HG03565 (cell line): ENCODE measurements around the gene IFNK.

Experiments
- ATAC-seq: cut with Tn5 transposase; IDR thresholded peaks from one replicate; pipeline ENCODE4 v1.9.1; 2021; ENCODE audit warnings: mild to moderate bottlenecking, moderate library complexity; ENCODE audit not compliant: unreplicated experiment

Gene IFNK

DNA sequence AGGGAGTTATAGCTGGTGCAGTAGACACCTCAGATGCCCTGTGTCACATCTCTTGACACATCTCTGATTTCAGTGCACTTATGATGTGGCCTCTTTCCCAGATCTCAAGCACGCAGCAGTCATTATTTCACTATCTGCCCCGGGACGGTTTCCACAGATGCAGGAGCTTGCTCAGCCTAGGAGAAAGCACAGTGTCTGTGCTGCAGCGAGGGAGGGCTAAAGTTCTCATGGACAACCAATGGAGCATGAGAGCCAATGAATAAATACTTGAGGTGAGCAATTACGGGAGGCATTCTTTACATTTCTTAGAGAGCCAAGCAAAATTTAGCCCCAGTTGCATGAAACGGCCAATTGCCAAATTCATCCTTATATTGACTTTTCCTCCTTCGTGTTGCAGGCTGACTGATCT, 12.9 kb downstream of the IFNK start:
- no peak for ATAC-seq

DNA sequence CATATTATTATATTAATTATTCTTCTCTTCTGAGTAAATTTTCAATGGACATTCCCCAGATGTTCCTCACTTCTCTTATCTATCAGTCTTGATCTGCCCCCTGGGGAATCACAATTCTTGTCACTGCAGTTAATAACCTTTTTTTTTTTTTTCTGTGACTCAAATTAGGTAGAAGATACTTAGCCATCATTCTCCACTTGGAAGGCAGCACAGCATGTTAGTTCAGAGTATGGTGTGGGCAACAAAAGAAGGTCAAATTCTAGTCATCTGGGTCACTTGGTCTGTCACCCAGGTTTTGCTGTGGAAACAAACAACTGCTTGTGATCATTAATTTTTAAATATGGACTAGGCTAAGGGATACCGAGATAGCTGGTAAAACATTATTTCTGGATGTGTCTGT, 13.7 kb downstream of the IFNK start:
- no peak for ATAC-seq

GRCh38 chr9:27538647-27539046, 14.6 kb downstream of the IFNK start:
- ATAC-seq, result peak; percentile 29

DNA sequence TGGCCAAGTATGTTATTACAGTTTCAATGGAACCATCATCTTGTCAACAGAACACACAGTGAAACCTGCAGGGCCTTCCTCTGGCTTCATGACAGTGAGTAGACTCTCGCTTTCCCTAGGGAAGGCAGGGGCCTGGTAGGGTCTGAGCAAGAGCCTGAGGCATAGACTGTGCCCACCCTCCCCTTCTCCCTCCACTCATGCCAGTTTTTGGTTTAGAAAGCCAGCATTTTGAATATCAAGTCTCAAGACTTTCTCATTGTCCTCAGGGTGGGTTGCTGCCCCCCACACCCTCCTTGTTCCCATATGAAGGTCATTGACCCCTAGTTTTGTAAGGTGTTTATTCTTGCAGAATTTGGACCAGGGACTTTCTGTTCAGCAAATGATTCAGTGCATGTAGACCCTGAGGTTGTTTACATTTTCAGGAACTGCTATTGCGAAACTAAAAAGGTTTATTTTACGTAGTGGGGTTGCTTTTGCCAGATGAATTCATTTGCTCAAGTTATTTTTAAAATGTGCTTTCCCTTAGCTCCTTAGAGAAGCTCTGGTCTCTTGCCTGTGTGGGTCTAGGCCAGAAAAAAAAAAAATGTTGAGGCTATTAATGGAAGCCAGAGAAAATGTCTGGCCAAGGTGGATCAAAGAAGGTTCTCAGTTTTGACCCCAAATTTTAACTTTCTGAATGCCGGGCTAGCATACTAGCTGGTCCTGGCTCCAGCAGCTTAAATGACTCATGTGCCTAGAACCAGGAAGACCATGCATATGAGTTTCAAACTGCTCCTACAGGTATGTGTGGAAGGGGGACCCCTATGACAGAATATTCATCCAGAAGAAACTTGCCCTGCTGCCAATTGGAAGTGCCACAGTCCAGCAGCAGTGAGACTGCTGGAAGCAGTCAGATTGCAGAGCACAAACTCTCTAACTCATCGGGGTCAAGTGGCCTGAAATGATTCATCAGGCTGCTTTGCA, 15.7 kb downstream of the IFNK start:
- peak; percentile 27 for ATAC-seq

DNA sequence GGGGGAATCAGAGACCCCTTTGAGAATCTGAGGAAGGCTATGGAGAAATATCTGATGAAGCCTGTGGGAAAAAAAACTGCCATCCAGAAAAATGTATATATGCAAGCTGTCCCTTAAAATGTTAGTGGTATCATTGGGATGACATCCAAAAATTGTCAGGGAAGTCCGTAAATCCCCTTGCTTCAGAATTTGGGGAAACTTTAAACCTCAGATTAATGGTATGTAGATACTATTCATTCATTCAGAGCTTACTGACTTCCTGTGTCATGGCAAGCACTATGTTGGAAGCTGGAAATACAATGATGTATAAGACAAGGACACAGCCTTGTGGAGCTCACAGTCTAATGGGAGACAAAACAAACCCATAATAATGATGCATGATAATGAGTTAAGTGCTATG, 16.4 kb downstream of the IFNK start:
- ATAC-seq, result no peak

- ATAC-seq, result no peak
These were observed 17.6 kb downstream of the IFNK start for GRCh38 chr9:27541740-27542139.

DNA sequence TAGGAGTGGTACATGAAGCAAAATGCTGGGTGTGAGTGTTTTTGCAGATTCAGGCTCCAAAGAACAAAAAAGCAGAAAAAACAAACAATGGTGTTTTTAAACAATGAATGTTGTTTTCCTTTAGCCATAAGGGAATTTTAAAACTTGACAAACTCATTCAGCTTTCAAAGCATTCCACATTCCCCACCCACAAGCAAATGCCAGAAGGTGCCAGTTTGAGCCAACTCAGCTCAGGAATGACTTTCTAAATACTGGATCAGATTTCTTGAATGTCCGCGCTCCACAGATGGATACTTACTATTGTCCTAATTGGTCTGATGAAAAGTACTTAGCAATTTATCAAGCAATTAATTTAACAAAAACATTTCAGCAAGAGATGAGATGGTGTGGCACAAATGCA, 18.4 kb downstream of the IFNK start:
- ATAC-seq, result no peak

DNA sequence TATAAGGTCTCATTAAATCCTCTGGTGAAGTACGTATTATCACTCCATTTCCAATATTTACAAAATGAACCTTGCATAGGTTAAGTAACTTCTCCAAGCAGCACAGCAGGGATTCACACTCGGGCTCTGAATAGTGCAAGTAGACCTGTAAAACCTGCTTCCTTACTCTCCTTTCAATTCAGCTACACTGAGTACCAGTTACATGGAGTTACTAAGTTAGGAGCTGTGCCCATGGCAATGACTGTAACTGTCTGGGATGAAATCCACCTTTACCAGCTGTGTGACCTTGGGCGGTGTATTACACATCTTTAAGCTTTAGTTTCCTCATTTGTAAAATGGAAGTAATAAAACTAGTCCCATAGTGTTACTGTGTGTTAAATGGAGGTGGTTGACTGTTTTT, 21.4 kb downstream of the IFNK start:
- no peak for ATAC-seq

- no peak for ATAC-seq
These were observed 24.1 kb downstream of the IFNK start for GRCh38 chr9:27548055-27548741.

GRCh38 chr9:27549196-27549755, 25.2 kb downstream of the IFNK start:
- no peak for ATAC-seq

GRCh38 chr9:27554712-27555111, 30.6 kb downstream of the IFNK start:
- ATAC-seq, result no peak

DNA sequence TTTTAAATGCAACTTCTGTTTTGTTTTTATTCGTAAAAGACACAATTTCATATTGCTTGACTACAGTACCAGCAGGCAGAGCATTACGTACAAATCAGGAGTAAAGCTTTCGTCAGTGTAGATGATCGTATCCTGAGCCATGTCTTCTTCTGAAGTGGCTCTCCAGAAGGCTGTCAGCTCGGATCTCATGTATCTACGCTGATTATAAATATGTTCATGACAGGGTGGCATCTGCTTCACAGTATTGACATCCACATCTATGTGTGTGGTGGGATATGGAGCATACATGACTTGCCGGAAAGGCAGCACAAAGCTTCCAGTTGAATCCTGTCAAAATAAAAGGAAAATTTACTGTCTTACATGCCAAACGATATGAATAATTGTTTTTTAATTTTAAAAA, 32.4 kb downstream of the IFNK start:
- ATAC-seq, result no peak

DNA sequence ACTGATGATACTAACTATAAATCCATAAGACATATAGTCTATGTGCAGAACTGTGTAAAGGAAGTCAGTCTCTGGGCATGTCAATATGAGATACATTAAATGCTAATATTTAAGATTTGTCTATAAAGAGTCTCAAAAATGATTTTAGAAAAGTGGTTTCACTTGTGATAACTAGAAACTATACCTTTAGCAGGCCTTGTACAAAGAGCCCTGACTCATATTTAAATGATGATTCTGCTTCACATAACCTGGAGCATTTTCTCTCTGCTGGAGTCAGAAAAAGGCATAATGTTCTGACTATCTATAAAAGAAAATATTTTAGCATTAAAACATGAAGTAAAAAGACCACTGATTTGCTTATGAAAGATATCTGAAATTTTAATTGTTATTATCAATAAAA, 34.2 kb downstream of the IFNK start:
- ATAC-seq, result no peak

GRCh38 chr9:27560457-27560856, 36.4 kb downstream of the IFNK start:
- ATAC-seq, result no peak

GRCh38 chr9:27561685-27562084, 37.6 kb downstream of the IFNK start:
- ATAC-seq, result peak; percentile 50

DNA sequence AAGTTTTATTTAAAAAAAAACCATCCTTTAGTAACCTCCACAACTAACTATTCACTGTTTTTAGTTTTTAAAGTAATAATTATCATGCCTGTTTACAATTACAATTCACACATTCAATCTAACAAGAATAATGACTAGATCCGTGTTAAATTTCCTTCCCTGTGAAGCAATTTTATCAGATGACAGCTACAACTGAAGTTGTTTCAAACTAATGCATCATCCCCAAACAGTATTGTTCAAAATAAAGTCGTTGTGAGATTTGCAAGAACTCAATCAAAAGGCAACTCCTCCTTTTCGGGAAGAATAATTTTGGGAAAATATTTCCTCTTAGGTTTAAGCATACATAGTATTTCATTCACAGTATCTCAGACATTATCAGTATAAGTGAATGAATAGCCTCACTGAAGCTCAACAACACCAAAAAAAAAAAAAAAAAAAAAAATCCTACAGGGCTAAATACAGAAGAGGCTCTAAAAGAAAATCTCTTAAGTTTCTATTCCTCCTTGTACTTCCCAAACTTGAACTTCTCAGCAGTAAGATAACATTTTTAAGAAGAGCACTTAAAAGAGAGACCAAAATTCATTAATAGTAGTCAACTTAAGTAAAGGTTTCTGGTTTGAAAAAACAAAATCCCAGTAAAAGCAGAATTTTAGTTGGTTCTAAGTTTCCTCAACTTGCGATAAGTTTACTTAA, 39.8 kb downstream of the IFNK start:
- no peak for ATAC-seq

DNA sequence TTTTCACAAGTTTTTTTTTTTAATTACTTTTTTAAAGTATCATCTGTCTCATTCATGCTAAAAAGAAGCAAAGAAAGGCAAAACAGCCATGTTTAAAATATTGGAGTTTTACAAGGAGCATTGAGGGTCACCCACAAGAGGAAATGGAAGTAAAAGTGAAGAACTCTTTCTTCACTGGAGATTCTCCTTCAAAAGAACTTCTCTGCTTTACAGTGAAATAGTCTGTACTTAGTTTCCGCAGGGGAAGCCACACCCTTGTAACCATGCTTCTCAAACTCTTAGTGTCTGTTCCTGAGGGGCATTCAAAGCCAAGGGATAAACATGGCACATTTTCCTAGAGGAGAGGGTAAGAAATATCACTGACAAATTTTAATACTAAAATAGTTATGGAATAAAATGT, 40.6 kb downstream of the IFNK start:
- ATAC-seq, result no peak

DNA sequence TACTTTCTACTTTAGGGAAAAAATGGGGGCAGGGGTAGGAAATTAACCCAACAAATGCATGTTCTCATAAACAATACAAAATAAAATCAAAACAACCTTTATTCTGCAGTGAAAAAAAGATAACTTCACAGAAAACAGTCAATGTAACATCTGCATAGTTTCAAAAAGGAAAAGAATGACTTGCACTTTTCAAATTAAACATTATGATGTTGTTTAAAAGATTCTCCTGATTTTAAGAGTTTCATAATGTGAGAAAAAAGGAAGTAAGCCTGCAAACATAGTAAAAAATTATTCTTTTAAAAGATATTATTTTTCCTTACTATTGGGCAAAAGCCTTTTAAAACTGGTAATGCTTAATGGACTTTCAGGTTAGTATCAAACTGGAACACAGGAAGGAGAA, 41.6 kb downstream of the IFNK start:
- no peak for ATAC-seq

DNA sequence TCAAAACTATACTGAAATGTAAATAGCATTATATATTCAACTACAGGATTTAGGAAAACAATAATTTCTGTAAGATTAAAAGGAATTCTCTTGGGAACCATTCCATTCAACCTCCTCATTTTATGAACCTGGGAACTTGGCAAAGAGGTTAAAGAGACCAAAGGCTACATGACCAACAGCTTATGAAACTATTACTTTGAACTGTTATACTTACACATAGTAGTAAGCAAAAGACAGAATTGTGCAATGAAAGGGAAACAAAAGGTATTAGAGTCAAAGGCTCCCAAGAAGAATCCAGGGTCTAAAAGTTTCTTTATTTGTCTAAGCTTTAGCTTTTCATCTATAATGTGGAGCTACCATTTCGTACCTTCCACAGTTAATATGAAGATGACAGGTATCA, 42.0 kb downstream of the IFNK start:
- no peak for ATAC-seq

DNA sequence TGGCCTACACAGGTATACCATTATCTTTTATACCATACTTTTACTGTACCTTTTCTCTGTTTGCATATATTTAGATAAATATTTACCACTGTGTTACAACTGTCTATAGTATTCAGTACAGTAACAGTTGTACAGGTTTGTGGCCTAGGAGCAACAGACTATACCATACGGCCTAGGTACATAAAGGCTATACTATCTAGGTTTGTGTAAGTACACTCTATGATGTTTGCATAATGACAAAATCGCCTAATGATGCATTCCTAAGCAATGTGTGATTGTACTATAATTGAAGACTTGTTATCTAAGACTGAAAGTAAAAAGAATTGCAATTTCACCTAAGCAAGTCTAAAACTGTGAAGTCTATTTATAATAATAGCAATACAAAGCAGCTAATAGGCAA, 45.3 kb downstream of the IFNK start:
- ATAC-seq, result no peak

- no peak for ATAC-seq
These were observed 46.9 kb downstream of the IFNK start for GRCh38 chr9:27571011-27571410.
